WTC11 (cell line): ENCODE data around the gene SYCN. TPM values are rescaled to one million over a fixed set of nuclear protein-coding genes. Genes with fewer than 3 reads are reported as not detected.

ENCODE experiments used
- ATAC-seq: fragments of 200-7000 bp; cut with Tn5 transposase; 2 replicates; pipeline ENCODE4 v1.10.0; 2021; ENCODE audit warnings: mild to moderate bottlenecking, moderate library complexity
- CTCF ChIA-PET: fragments of 300-600 bp; sonication (Branson Sonifier 250); formaldehyde crosslinking; loops from one replicate; lab custom pipeline; 2021; ENCODE audit warnings: antibody characterized with exemption; lab: Charles Lee
- POLR2A ChIA-PET: fragments of 350-600 bp; sonication (Branson Sonifier 250); formaldehyde crosslinking; loops from one replicate; lab custom pipeline; 2021; ENCODE audit warnings: antibody characterized with exemption; lab: Charles Lee
- DNase-seq: peaks from one replicate; pipeline ENCODE4 v3.0.0; 2021; ENCODE audit warnings: low spot score
- H3K27ac Mint-ChIP-seq: 2 replicates; pipeline ENCODE4 v1.8.0; 2021; ENCODE audit warnings: mixed read lengths
- H3K27me3 Mint-ChIP-seq: 2 replicates; pipeline ENCODE4 v1.8.0; 2021; ENCODE audit warnings: low read depth, mild to moderate bottlenecking, moderate library complexity, mixed read lengths
- H3K36me3 Mint-ChIP-seq: 2 replicates; pipeline ENCODE4 v1.8.0; 2021; ENCODE audit warnings: mixed read lengths
- H3K4me1 Mint-ChIP-seq: 2 replicates; pipeline ENCODE4 v1.8.0; 2022; ENCODE audit warnings: mixed read lengths
- H3K4me3 Mint-ChIP-seq: 2 replicates; pipeline ENCODE4 v1.8.0; 2021; ENCODE audit warnings: mild to moderate bottlenecking, moderate library complexity, mixed read lengths
- H3K9me3 Mint-ChIP-seq: 2 replicates; pipeline ENCODE4 v1.8.0; 2021; ENCODE audit warnings: mixed read lengths
- CBFB ChIP-seq: sonication (generic); formaldehyde crosslinking; IDR thresholded peaks from 2 replicates; pipeline ENCODE4 v1.8.1; 2022; ENCODE audit warnings: mild to moderate bottlenecking, low read depth, missing genetic modification reagents
- CDX4 ChIP-seq: fragments of 250-450 bp; sonication (Bioruptor Pico); IDR thresholded peaks from 2 replicates; pipeline ENCODE4 v1.9.0; 2021; ENCODE audit warnings: moderate library complexity, mild to moderate bottlenecking, inconsistent platforms, borderline replicate concordance
- ERG ChIP-seq: fragments of 250-450 bp; sonication (Bioruptor Pico); IDR thresholded peaks from 2 replicates; pipeline ENCODE4 v1.8.0; 2021; ENCODE audit warnings: mild to moderate bottlenecking
- FOXJ3 ChIP-seq: sonication (generic); formaldehyde crosslinking; IDR thresholded peaks from 2 replicates; pipeline ENCODE4 v1.9.0; 2021; ENCODE audit warnings: missing genetic modification reagents, mild to moderate bottlenecking, borderline replicate concordance
- FOXP1 ChIP-seq: sonication (generic); formaldehyde crosslinking; IDR thresholded peaks from 2 replicates; pipeline ENCODE4 v1.8.0; 2022; ENCODE audit warnings: missing genetic modification reagents, mild to moderate bottlenecking, moderate library complexity, borderline replicate concordance
- GTF2I ChIP-seq: fragments of 250-450 bp; sonication (Bioruptor Pico); conservative IDR thresholded peaks from 2 replicates; pipeline ENCODE4 v1.4.0; 2021; ENCODE audit warnings: mild to moderate bottlenecking
- IRF1 ChIP-seq: sonication (generic); formaldehyde crosslinking; IDR thresholded peaks from 2 replicates; pipeline ENCODE4 v1.8.0; 2023; ENCODE audit warnings: missing genetic modification reagents
- JUN ChIP-seq: sonication (generic); formaldehyde crosslinking; IDR thresholded peaks from 2 replicates; pipeline ENCODE4 v1.8.0; 2023; ENCODE audit warnings: mild to moderate bottlenecking, missing genetic modification reagents
- MAX ChIP-seq: sonication (generic); formaldehyde crosslinking; IDR thresholded peaks from 2 replicates; pipeline ENCODE4 v1.8.0; 2022; ENCODE audit warnings: mild to moderate bottlenecking, missing genetic modification reagents
- MXD4 ChIP-seq: fragments of 250-450 bp; sonication (Bioruptor Pico); IDR thresholded peaks from 2 replicates; pipeline ENCODE4 v1.8.0; 2021; ENCODE audit warnings: mild to moderate bottlenecking, moderate library complexity, borderline replicate concordance
- NFYB ChIP-seq: sonication (generic); formaldehyde crosslinking; conservative IDR thresholded peaks from 2 replicates; pipeline ENCODE4 v1.8.0; 2022; ENCODE audit warnings: low read depth, missing genetic modification reagents
- NR2C2 ChIP-seq: sonication (generic); formaldehyde crosslinking; IDR thresholded peaks from 2 replicates; pipeline ENCODE4 v1.8.0; 2022; ENCODE audit warnings: mild to moderate bottlenecking, missing genetic modification reagents
- PREB ChIP-seq: sonication (generic); formaldehyde crosslinking; IDR thresholded peaks from 2 replicates; pipeline ENCODE4 v1.8.1; 2022; ENCODE audit warnings: mild to moderate bottlenecking, missing genetic modification reagents, moderate library complexity, borderline replicate concordance
- PRRX2 ChIP-seq: fragments of 250-450 bp; sonication (Bioruptor Pico); IDR thresholded peaks from 2 replicates; pipeline ENCODE4 v1.8.0; 2021; ENCODE audit warnings: mild to moderate bottlenecking
- SMAD3 ChIP-seq: sonication (generic); formaldehyde crosslinking; IDR thresholded peaks from 2 replicates; pipeline ENCODE4 v1.8.0; 2022; ENCODE audit warnings: missing genetic modification reagents, mild to moderate bottlenecking, borderline replicate concordance
- SOX15 ChIP-seq: fragments of 250-450 bp; sonication (Bioruptor Pico); IDR thresholded peaks from 2 replicates; pipeline ENCODE4 v1.9.0; 2021; ENCODE audit warnings: mild to moderate bottlenecking
- ZMAT4 ChIP-seq: fragments of 250-450 bp; sonication (Bioruptor Pico); IDR thresholded peaks from 2 replicates; pipeline ENCODE4 v1.9.0; 2021; ENCODE audit warnings: mild to moderate bottlenecking
- ZNF121 ChIP-seq: sonication (generic); formaldehyde crosslinking; IDR thresholded peaks from 2 replicates; pipeline ENCODE4 v1.8.0; 2023; ENCODE audit warnings: missing genetic modification reagents
- ZNF219 ChIP-seq: sonication (generic); formaldehyde crosslinking; IDR thresholded peaks from 2 replicates; pipeline ENCODE4 v1.8.0; 2023; ENCODE audit warnings: missing genetic modification reagents, mild to moderate bottlenecking, borderline replicate concordance
- ZNF263 ChIP-seq: sonication (generic); formaldehyde crosslinking; IDR thresholded peaks from 2 replicates; pipeline ENCODE4 v1.8.1; 2022; ENCODE audit warnings: low read depth, mild to moderate bottlenecking, moderate library complexity, missing genetic modification reagents
- ZNF281 ChIP-seq: sonication (generic); formaldehyde crosslinking; IDR thresholded peaks from 2 replicates; pipeline ENCODE4 v1.8.0; 2023; ENCODE audit warnings: mild to moderate bottlenecking, missing genetic modification reagents
- ZNF423 ChIP-seq: fragments of 250-450 bp; sonication (Bioruptor Pico); IDR thresholded peaks from 2 replicates; pipeline ENCODE4 v2.1.2; 2022; ENCODE audit warnings: mild to moderate bottlenecking, moderate library complexity
- total RNA-seq: library from RNA; stranded (reverse); gene quantifications from 3 replicates; pipeline ENCODE4 v1.2.3, GENCODE V29; 2021

SYCN gene
- total RNA-seq, 1 experiment from 2014 or later, result 0.77 TPM

GRCh38 chr19:39166571-39167391, 37.3 kb downstream of the SYCN start:
- POLR2A ChIA-PET, result no interaction called here
- no peaks in the 10 kb centered on the region for H3K27me3 Mint-ChIP-seq
- TF ChIP-seq GTF2I (CRISPR knock-in tag) (no peak), PRRX2 (CRISPR knock-in tag) (no peak), ERG (CRISPR knock-in tag) (no peak), CDX4 (CRISPR knock-in tag) (no peak), MAX (no peak)
- CTCF ChIA-PET, result interaction anchor here (0.9 to 2.4 kb wide), 6 partner anchors 11 to 114 kb away, joined by 3 to 15 read pairs (median 5); no protein-coding TSS in a partner anchor
- DNase-seq (peak; percentile 31), ATAC-seq (peak; percentile 16)
- no peaks in the 10 kb centered on the region for H3K9me3 Mint-ChIP-seq
- H3K4me3 Mint-ChIP-seq, result no peak overlapping the region
- peaks cover 21% of the 10 kb centered on the region for H3K4me1 Mint-ChIP-seq
- H3K36me3 Mint-ChIP-seq, result no peaks in the 10 kb centered on the region
- no peak overlapping the region; the same call in 1 of the 2 replicates for H3K27ac Mint-ChIP-seq

- Mint-ChIP-seq H3K36me3 (no peaks in the 10 kb centered on the region), H3K27me3 (no peaks in the 10 kb centered on the region), H3K4me3 (no peak overlapping the region), H3K4me1 (peaks cover 21% of the 10 kb centered on the region), H3K9me3 (no peaks in the 10 kb centered on the region), H3K27ac (no peak overlapping the region)
- ChIA-PET POLR2A (no interaction called here), CTCF (interaction anchor here (0.9 to 2.4 kb wide), 5 partner anchors 9 to 33 kb away, joined by 3 to 15 read pairs (median 5); no protein-coding TSS in a partner anchor)
- ATAC-seq (no peak), DNase-seq (no peak)
- TF ChIP-seq IRF1 (CRISPR knock-in tag) (no peak), NFYB (CRISPR knock-in tag) (no peak), SOX15 (CRISPR knock-in tag) (no peak), JUN (CRISPR knock-in tag) (no peak), PREB (CRISPR knock-in tag) (no peak), FOXP1 (CRISPR knock-in tag) (no peak), GTF2I (CRISPR knock-in tag) (no peak)
Measured at GRCh38 chr19:39165857-39166256, 38.2 kb downstream of the SYCN start.

- ChIA-PET POLR2A (interaction anchor here (0.7 kb wide), 1 partner anchor 141 kb away, joined by 5 read pairs; no protein-coding TSS in a partner anchor), CTCF (interaction anchor here (1.2 to 2.4 kb wide), 3 partner anchors 9 to 42 kb away, joined by 3 to 6 read pairs (median 3); no protein-coding TSS in a partner anchor)
- Mint-ChIP-seq H3K4me1 (peaks cover 21% of the 10 kb centered on the region), H3K4me3 (no peak overlapping the region), H3K9me3 (no peaks in the 10 kb centered on the region), H3K27ac (peak overlapping the region; percentile 86), H3K27me3 (no peaks in the 10 kb centered on the region; the same call in 1 of the 2 replicates), H3K36me3 (no peaks in the 10 kb centered on the region)
- DNase-seq (no peak), ATAC-seq (no peak)
- TF ChIP-seq ZNF263 (CRISPR knock-in tag) (no peak), ZNF281 (CRISPR knock-in tag) (no peak), ERG (CRISPR knock-in tag) (no peak), FOXJ3 (CRISPR knock-in tag) (no peak), ZNF423 (CRISPR knock-in tag) (no peak), MXD4 (no peak), ZNF121 (CRISPR knock-in tag) (no peak), CBFB (CRISPR knock-in tag) (no peak), NR2C2 (CRISPR knock-in tag) (no peak), SOX15 (CRISPR knock-in tag) (no peak), SMAD3 (CRISPR knock-in tag) (no peak), ZMAT4 (CRISPR knock-in tag) (no peak), ZNF219 (no peak)
Measured at GRCh38 chr19:39164289-39164688, 39.8 kb downstream of the SYCN start.
